ENCODE measurements around the gene LMF1.

Gene LMF1

DNA sequence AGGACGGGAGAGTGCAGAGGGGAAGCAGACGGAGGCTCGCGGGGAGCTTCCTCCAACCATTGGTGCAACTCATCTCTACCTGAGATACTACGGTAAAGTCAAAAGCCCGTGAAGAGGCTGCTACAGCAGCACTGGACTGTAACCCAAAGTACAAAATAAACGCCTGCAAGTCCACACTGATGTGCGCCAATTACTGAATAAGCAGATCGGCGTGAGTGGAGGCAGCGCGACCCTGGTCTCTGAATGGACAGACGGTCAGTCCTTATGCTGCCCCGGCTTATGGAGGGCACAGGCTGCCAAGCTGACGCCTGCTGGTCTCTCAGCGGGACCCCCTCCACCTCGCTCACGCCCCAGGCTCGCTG lies 58.5 kb downstream of the LMF1 start:
- H3K9ac ChIP-seq (ENCODE audit: low read length in 5 of 5), result no peak overlapping the region
- H3K27ac ChIP-seq (ENCODE audit: low read depth, low read length), result no peak overlapping the region
- H3K9me3 ChIP-seq (ENCODE audit: control insufficient read depth in 5 of 5, low read length in 5 of 5), result no peaks in the 10 kb centered on the region
- peaks cover 0 to 46% (median 35%) of the 10 kb centered on the region in 5 donors for H3K36me3 ChIP-seq (ENCODE audit: control insufficient read depth in 5 of 5, insufficient read depth in 5 of 5, low read length in 5 of 5)
- H3K27me3 ChIP-seq (ENCODE audit: control insufficient read depth in 5 of 5, insufficient read depth in 4 of 5, low read length in 5 of 5), result no peaks in the 10 kb centered on the region
- no peak overlapping the region for H3K4me3 ChIP-seq (ENCODE audit: low read depth in 1 of 5, low read length in 5 of 5)
- H3K4me1 ChIP-seq (ENCODE audit: control insufficient read depth in 5 of 5, insufficient read depth in 5 of 5, low read length in 5 of 5), result no peaks in the 10 kb centered on the region

DNA sequence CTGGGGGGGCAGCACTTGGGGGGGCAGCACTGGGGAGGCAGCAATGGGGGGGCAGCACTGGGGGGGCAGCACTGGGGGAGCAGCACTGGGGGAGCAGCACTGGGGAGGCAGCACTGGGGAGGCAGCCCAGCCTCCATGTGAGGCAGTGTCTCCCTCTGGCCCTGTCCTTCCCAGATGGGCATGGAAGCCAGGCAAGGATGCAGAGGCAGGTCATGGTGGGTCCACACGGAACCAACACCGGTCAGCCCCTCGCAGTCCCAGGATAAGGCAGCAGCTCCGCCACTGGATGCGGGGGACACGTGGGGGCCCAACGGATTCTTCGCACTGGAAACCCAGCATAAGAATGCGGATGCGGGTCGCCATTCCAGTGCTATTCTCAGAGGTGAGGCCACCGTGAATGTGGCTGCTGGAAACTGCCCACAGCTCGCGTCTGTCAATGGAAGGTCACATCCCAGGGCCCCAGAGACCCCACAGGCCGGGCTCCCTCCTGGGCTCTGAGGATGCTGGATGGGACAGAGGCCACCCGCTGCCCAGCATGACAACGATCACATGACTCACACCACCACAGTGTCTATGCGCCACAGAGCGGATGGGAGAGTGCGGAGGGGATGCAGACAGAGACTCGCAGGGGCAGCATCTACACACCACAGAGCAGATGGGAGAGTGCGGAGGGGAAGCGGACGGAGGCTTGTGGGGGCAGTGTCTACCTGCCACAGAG lies 59.0 kb downstream of the LMF1 start:
- no peak overlapping the region for H3K27ac ChIP-seq (ENCODE audit: low read depth, low read length)
- H3K9ac ChIP-seq (ENCODE audit: low read length in 5 of 5), result no peak overlapping the region
- peaks cover under 1 to 46% (median 35%) of the 10 kb centered on the region in 5 donors for H3K36me3 ChIP-seq (ENCODE audit: control insufficient read depth in 5 of 5, insufficient read depth in 5 of 5, low read length in 5 of 5)

DNA sequence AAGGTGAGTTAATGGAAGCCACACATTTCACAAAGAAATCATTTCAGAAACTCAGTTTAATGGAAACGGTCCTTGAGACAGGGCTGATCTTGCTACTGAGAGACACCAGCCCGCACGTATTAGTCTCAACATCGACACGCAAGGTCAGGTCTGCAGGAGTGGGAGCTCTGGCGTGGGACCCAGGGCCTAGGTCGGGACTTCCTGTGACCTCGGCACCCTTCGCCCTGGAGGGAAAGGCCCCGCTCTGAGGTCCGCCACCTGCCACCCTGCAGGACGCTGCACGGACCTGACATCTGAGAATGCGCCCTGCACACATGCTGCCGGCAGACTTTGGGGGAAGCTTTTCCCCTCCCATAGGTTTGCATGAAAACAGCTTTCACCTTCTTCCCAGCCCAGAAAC lies 59.7 kb downstream of the LMF1 start:
- Histone ChIP-seq H3K9ac (ENCODE audit: low read length in 5 of 5) (no peak overlapping the region), H3K27ac (ENCODE audit: low read depth, low read length) (no peak overlapping the region), H3K27me3 (ENCODE audit: control insufficient read depth in 5 of 5, insufficient read depth in 4 of 5, low read length in 5 of 5) (no peaks in the 10 kb centered on the region), H3K9me3 (ENCODE audit: control insufficient read depth in 5 of 5, low read length in 5 of 5) (peaks cover 0 to 3% (median 0%) of the 10 kb centered on the region in 5 donors), H3K36me3 (ENCODE audit: control insufficient read depth in 5 of 5, insufficient read depth in 5 of 5, low read length in 5 of 5) (peaks cover 3 to 47% (median 37%) of the 10 kb centered on the region in 5 donors), H3K4me1 (ENCODE audit: control insufficient read depth in 5 of 5, insufficient read depth in 5 of 5, low read length in 5 of 5) (no peaks in the 10 kb centered on the region), H3K4me3 (ENCODE audit: low read depth in 1 of 5, low read length in 5 of 5) (no peak overlapping the region)

More for the DNA sequence above, 59.0 kb downstream of the LMF1 start:
- H3K4me3 ChIP-seq (ENCODE audit: low read depth in 1 of 5, low read length in 5 of 5), result no peak overlapping the region
- H3K4me1 ChIP-seq (ENCODE audit: control insufficient read depth in 5 of 5, insufficient read depth in 5 of 5, low read length in 5 of 5), result no peaks in the 10 kb centered on the region
- peaks cover 0 to 2% (median 0%) of the 10 kb centered on the region in 5 donors for H3K9me3 ChIP-seq (ENCODE audit: control insufficient read depth in 5 of 5, low read length in 5 of 5)
- no peaks in the 10 kb centered on the region for H3K27me3 ChIP-seq (ENCODE audit: control insufficient read depth in 5 of 5, insufficient read depth in 4 of 5, low read length in 5 of 5)

DNA sequence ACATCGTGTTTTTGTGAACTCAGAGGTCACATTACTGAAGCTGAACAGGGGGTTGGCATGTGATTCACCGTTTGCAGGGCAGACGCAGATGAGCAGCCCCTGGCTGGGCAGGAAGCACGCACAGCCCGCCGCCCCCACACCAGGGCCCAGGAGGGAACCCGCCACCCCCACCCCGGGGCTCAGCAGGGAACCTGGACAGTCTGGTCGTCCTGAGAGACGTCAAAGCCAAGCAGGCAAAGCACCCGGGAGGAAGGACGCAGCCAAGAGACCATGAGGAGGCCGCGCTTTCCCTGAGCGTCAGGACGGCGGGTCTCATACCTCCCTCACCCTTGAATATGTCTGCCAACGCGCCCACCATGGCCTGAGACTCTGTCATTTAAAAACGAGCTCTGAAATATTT lies 60.6 kb downstream of the LMF1 start:
- Histone ChIP-seq H3K36me3 (ENCODE audit: control insufficient read depth in 5 of 5, insufficient read depth in 5 of 5, low read length in 5 of 5) (peaks cover 3 to 53% (median 40%) of the 10 kb centered on the region in 5 donors), H3K9ac (ENCODE audit: low read length in 5 of 5) (no peak overlapping the region), H3K27ac (ENCODE audit: low read depth, low read length) (no peak overlapping the region), H3K4me1 (ENCODE audit: control insufficient read depth in 5 of 5, insufficient read depth in 5 of 5, low read length in 5 of 5) (no peaks in the 10 kb centered on the region), H3K9me3 (ENCODE audit: control insufficient read depth in 5 of 5, low read length in 5 of 5) (peaks cover 0 to 3% (median 0%) of the 10 kb centered on the region in 5 donors), H3K27me3 (ENCODE audit: control insufficient read depth in 5 of 5, insufficient read depth in 4 of 5, low read length in 5 of 5) (no peaks in the 10 kb centered on the region), H3K4me3 (ENCODE audit: low read depth in 1 of 5, low read length in 5 of 5) (no peak overlapping the region)

DNA sequence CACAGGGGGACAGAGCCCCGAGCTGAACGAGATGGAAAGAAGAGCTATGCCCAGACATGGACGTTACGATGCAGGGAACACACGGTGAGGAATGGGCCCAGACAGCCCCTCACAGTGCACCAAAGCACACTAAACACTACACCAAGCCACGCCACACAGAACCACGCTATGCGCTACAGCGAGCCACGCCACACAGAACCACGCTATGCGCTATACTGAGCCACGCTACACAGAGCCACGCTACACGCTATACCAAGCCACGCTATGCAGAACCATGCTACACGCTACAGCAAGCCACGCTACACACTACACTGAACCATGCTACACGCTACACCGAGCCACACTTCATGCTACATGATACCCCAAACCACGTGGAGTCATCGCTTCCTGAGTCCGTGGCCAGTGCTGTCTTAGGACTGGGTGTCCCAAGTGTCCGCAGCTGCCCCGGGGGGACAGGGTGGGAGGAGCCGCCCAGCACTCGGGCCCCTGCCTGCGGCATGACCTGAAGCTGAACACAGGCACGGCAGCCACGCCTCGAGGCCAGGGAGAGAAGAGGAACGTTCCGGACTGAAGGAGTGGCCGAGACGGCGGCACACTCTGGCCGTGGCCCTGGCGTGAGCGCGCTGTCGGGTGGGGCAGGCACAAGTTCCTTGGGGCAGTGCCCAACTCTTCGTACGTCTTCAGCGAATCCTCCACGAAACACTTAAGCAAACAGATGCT lies 61.3 kb downstream of the LMF1 start:
- peaks cover 3 to 56% (median 40%) of the 10 kb centered on the region in 5 donors for H3K36me3 ChIP-seq (ENCODE audit: control insufficient read depth in 5 of 5, insufficient read depth in 5 of 5, low read length in 5 of 5)
- no peak overlapping the region for H3K9ac ChIP-seq (ENCODE audit: low read length in 5 of 5)
- H3K27ac ChIP-seq (ENCODE audit: low read depth, low read length), result no peak overlapping the region
- no peaks in the 10 kb centered on the region for H3K4me1 ChIP-seq (ENCODE audit: control insufficient read depth in 5 of 5, insufficient read depth in 5 of 5, low read length in 5 of 5)
- no peaks in the 10 kb centered on the region for H3K27me3 ChIP-seq (ENCODE audit: control insufficient read depth in 5 of 5, insufficient read depth in 4 of 5, low read length in 5 of 5)
- H3K9me3 ChIP-seq (ENCODE audit: control insufficient read depth in 5 of 5, low read length in 5 of 5), result peaks cover 0 to 3% (median 0%) of the 10 kb centered on the region in 5 donors
- no peak overlapping the region for H3K4me3 ChIP-seq (ENCODE audit: low read depth in 1 of 5, low read length in 5 of 5)

DNA sequence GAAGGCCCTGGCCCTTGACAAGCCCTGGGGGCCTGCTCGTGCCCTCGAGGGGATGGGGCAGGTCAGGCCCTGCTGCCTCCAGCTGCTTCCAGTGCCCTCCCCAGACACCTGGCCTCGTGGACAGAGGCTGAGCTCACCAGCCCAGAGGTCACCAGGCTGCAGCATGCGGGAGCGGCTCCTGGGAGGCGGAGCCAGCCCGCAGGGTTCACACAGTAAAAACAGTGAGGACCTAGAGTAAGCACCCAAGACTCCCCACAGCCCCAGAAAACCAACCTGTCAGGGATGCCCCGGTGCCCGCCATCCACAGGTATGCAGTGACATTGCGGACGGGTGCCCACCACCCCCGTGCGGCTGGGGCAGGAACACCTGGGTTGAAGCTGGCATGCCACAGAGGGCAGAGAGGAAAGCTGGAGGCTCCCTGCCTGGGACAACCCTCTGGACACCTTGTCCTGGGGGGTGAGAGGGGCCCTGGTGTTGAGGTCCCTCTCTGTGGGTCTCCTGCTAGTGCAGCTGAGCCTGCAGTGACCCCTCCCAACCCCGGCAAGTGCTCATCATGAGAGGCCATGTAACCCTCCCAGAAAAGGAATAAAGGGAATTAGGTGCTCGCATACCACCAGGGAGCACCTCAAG lies 62.1 kb downstream of the LMF1 start:
- H3K9me3 ChIP-seq (ENCODE audit: control insufficient read depth in 5 of 5, low read length in 5 of 5), result peaks cover 0 to 3% (median 0%) of the 10 kb centered on the region in 5 donors
- H3K9ac ChIP-seq (ENCODE audit: low read length in 5 of 5), result no peak overlapping the region
- H3K36me3 ChIP-seq (ENCODE audit: control insufficient read depth in 5 of 5, insufficient read depth in 5 of 5, low read length in 5 of 5), result peaks cover 3 to 56% (median 40%) of the 10 kb centered on the region in 5 donors
- no peak overlapping the region for H3K4me3 ChIP-seq (ENCODE audit: low read depth in 1 of 5, low read length in 5 of 5)
- H3K27me3 ChIP-seq (ENCODE audit: control insufficient read depth in 5 of 5, insufficient read depth in 4 of 5, low read length in 5 of 5), result no peaks in the 10 kb centered on the region
- H3K27ac ChIP-seq (ENCODE audit: low read depth, low read length), result no peak overlapping the region
- no peaks in the 10 kb centered on the region for H3K4me1 ChIP-seq (ENCODE audit: control insufficient read depth in 5 of 5, insufficient read depth in 5 of 5, low read length in 5 of 5)

DNA sequence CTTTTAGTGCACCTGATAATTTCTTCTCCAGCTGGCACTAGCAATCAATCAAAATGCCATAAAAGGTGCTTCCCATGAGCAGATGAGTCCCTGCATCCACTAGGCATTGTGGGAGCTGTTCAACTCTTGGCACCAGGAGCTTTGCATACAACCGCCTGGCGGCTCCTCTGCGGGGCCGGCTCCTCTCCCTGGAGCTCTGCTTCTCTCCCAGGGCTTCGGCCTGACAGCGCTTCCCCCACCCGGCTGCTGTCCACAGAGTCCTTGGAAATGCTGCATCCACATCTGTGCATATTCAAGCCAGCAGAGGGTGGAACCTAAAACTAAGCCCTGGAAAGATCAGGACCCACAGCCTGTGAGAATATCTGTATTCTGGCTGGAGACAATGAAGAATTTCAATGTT lies 62.9 kb downstream of the LMF1 start:
- Histone ChIP-seq H3K27me3 (ENCODE audit: control insufficient read depth in 5 of 5, insufficient read depth in 4 of 5, low read length in 5 of 5) (no peaks in the 10 kb centered on the region), H3K4me3 (ENCODE audit: low read depth in 1 of 5, low read length in 5 of 5) (no peak overlapping the region), H3K27ac (ENCODE audit: low read depth, low read length) (no peak overlapping the region), H3K9me3 (ENCODE audit: control insufficient read depth in 5 of 5, low read length in 5 of 5) (peaks cover 0 to 3% (median 0%) of the 10 kb centered on the region in 5 donors), H3K9ac (ENCODE audit: low read length in 5 of 5) (no peak overlapping the region), H3K36me3 (ENCODE audit: control insufficient read depth in 5 of 5, insufficient read depth in 5 of 5, low read length in 5 of 5) (peaks cover 3 to 52% (median 36%) of the 10 kb centered on the region in 5 donors), H3K4me1 (ENCODE audit: control insufficient read depth in 5 of 5, insufficient read depth in 5 of 5, low read length in 5 of 5) (no peaks in the 10 kb centered on the region)

DNA sequence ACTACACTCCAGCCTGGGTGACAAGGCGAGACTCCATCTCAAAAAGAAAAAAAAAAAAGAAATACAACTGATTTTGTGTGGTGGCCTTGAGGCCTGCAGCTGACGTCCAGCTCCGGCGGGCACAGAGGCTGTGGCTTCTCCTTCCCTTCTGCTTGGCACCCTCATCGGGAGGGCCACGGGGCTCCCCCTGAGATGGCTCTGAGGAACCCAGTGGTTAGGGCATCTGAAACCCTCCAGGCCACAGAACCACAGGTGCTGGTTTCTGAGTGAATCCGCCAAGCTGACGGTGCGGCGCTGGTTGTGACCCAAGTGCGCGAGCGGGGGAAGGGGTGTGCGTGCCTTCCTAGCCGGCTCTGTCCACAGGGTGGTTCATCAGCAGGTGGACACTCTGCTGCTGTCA lies 63.4 kb downstream of the LMF1 start:
- Histone ChIP-seq H3K36me3 (ENCODE audit: control insufficient read depth in 5 of 5, insufficient read depth in 5 of 5, low read length in 5 of 5) (peaks cover 3 to 47% (median 33%) of the 10 kb centered on the region in 5 donors), H3K9ac (ENCODE audit: low read length in 5 of 5) (no peak overlapping the region), H3K27ac (ENCODE audit: low read depth, low read length) (no peak overlapping the region), H3K4me3 (ENCODE audit: low read depth in 1 of 5, low read length in 5 of 5) (no peak overlapping the region), H3K27me3 (ENCODE audit: control insufficient read depth in 5 of 5, insufficient read depth in 4 of 5, low read length in 5 of 5) (no peaks in the 10 kb centered on the region), H3K9me3 (ENCODE audit: control insufficient read depth in 5 of 5, low read length in 5 of 5) (peaks cover 0 to 3% (median 0%) of the 10 kb centered on the region in 5 donors), H3K4me1 (ENCODE audit: control insufficient read depth in 5 of 5, insufficient read depth in 5 of 5, low read length in 5 of 5) (no peaks in the 10 kb centered on the region)

DNA sequence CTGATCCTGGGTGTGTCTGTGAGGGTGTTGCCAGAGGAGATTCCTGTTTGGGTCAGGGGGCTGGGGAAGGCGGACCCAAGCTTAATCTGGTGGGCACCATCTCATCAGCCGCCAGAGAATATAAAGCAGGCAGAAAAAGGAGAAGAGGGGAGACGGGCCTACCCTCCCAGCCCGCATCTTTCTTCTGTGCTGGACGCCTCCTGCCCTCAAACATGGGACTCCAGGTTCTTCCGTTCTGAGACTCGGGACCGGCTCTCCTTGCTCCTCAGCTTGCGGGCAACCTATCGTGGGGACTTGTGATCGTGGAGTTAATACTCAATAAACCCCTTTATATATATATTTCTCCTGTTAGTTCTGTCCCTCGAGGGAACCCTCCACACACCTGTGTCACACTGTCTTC lies 64.5 kb downstream of the LMF1 start:
- Histone ChIP-seq H3K4me3 (ENCODE audit: low read depth in 1 of 5, low read length in 5 of 5) (no peak overlapping the region), H3K36me3 (ENCODE audit: control insufficient read depth in 5 of 5, insufficient read depth in 5 of 5, low read length in 5 of 5) (peaks cover 3 to 46% (median 36%) of the 10 kb centered on the region in 5 donors)

More for the DNA sequence above, 64.5 kb downstream of the LMF1 start:
- peaks cover 0 to 3% (median 0%) of the 10 kb centered on the region in 5 donors for H3K9me3 ChIP-seq (ENCODE audit: control insufficient read depth in 5 of 5, low read length in 5 of 5)
- H3K27ac ChIP-seq (ENCODE audit: low read depth, low read length), result no peak overlapping the region
- no peaks in the 10 kb centered on the region for H3K27me3 ChIP-seq (ENCODE audit: control insufficient read depth in 5 of 5, insufficient read depth in 4 of 5, low read length in 5 of 5)
- no peak overlapping the region for H3K9ac ChIP-seq (ENCODE audit: low read length in 5 of 5)
- H3K4me1 ChIP-seq (ENCODE audit: control insufficient read depth in 5 of 5, insufficient read depth in 5 of 5, low read length in 5 of 5), result no peaks in the 10 kb centered on the region

All from subcutaneous abdominal adipose tissue (tissue), 5 donors.